B cell (primary cell): Measurements from ENCODE around the gene CADPS. TPM values are rescaled to one million over a fixed set of nuclear protein-coding genes. Genes with fewer than 3 reads are reported as not detected.
A peak's percentile ranks its signal among the peaks of the same experiment; 100 is the strongest.

Experiments used
- ATAC-seq: fragments of 200-7000 bp; cut with Tn5 transposase; one replicate; pipeline ENCODE4 v1.10.0; 2021; ENCODE audit warnings: low read depth, mild to moderate bottlenecking, moderate number of reproducible peaks, moderate library complexity
- CTCF ChIA-PET: fragments of 350-600 bp; sonication (Branson Sonifier 250); formaldehyde crosslinking; loops from one replicate; lab custom pipeline; 2021; ENCODE audit warnings: antibody characterized with exemption, inconsistent platforms; lab: Charles Lee
- POLR2A ChIA-PET: fragments of 350-600 bp; sonication (Branson Sonifier 250); formaldehyde crosslinking; loops from one replicate; lab custom pipeline; 2021; ENCODE audit warnings: antibody characterized with exemption; lab: Charles Lee
- DNase-seq: peaks from one replicate; pipeline ENCODE4 v3.0.0; 2013
- H2AFZ ChIP-seq: 2 replicates; pipeline ENCODE4 v1.6.1; 2012; ENCODE audit warnings: mild to moderate bottlenecking, low read depth, low read length; ENCODE audit not compliant: insufficient read depth, poor library complexity, severe bottlenecking
- H3K27ac ChIP-seq, 2 donors: 1 replicate in 1 of 2; 2 replicates in 1 of 2; pipeline ENCODE4 v1.5.1; 2012 to 2013; ENCODE audit warnings: low read length in 2 of 2, mild to moderate bottlenecking in 2 of 2, moderate library complexity in 1 of 2
- H3K27me3 ChIP-seq, 4 experiments: fragments of 200-600 bp in 1 of 4; sonication (generic) in 1 of 4; replicated peaks in 1 of 4; 1 replicate in 2 of 4; 2 replicates in 2 of 4; pipeline versions ENCODE4 v1.6.1 to v1.7.0; 2013 to 2016; ENCODE audit warnings: low read length in 3 of 4, mild to moderate bottlenecking in 2 of 4, mixed read lengths in 1 of 4, moderate library complexity in 1 of 4; ENCODE audit not compliant: insufficient read depth in 4 of 4, control insufficient read depth in 3 of 4; ENCODE audit errors: control extremely low read depth in 1 of 4
- H3K36me3 ChIP-seq, 2 experiments: replicated peaks in 1 of 2; 1 replicate in 1 of 2; 2 replicates in 1 of 2; pipeline versions ENCODE4 v1.6.1 to v1.7.1; 2013; ENCODE audit warnings: low read length in 1 of 2; ENCODE audit not compliant: insufficient read depth in 2 of 2, control insufficient read depth in 1 of 2; ENCODE audit errors: control extremely low read depth in 1 of 2, extremely low read depth in 1 of 2
- H3K4me1 ChIP-seq, 2 donors: fragments of 200-600 bp in 1 of 2; sonication (generic) in 1 of 2; 1 replicate in 1 of 2; 2 replicates in 1 of 2; pipeline versions ENCODE4 v1.5.1 to v1.6.1; 2013 to 2017; ENCODE audit warnings: low read length in 2 of 2; ENCODE audit not compliant: control insufficient read depth in 2 of 2, insufficient read depth in 2 of 2
- H3K4me2 ChIP-seq: replicated peaks from 2 replicates; pipeline ENCODE3; 2012; ENCODE audit warnings: mild to moderate bottlenecking, low read depth, low read length; ENCODE audit not compliant: poor library complexity, severe bottlenecking
- H3K4me3 ChIP-seq, 5 experiments: fragments of 200-600 bp in 1 of 5; sonication (generic) in 1 of 5; 1 replicate in 3 of 5; 2 replicates in 2 of 5; pipeline versions ENCODE4 v1.5.1 to v1.7.0; 2011 to 2016; ENCODE audit warnings: low read length in 4 of 5, mild to moderate bottlenecking in 4 of 5, low read depth in 2 of 5, control low read depth in 1 of 5, moderate library complexity in 1 of 5; ENCODE audit not compliant: insufficient read depth in 1 of 5; ENCODE audit errors: control extremely low read depth in 1 of 5, extremely low read depth in 1 of 5
- H3K79me2 ChIP-seq: fragments of 200-600 bp; sonication (generic); one replicate; pipeline ENCODE4 v1.6.0; 2016; ENCODE audit warnings: low read length; ENCODE audit not compliant: control insufficient read depth, insufficient read depth
- H3K9ac ChIP-seq: fragments of 200-600 bp; sonication (generic); 2 replicates; pipeline ENCODE4 v1.6.1; 2017; ENCODE audit warnings: mild to moderate bottlenecking, low read length, moderate library complexity
- H3K9me3 ChIP-seq, 3 donors: one replicate each; pipeline versions ENCODE4 v1.6.1 to v1.7.1; 2013; ENCODE audit warnings: low read length in 2 of 3; ENCODE audit not compliant: control insufficient read depth in 2 of 3, insufficient read depth in 1 of 3; ENCODE audit errors: control extremely low read depth in 1 of 3
- H4K20me1 ChIP-seq: 2 replicates; pipeline ENCODE4 v1.6.0; 2012; ENCODE audit warnings: mild to moderate bottlenecking, low read length; ENCODE audit not compliant: insufficient read depth, control insufficient read depth, poor library complexity, severe bottlenecking
- H3K27ac Mint-ChIP-seq: one replicate; pipeline ENCODE4 v1.8.0; 2021; ENCODE audit warnings: mixed read lengths
- H3K27me3 Mint-ChIP-seq: one replicate; pipeline ENCODE4 v1.8.0; 2021; ENCODE audit warnings: mixed read lengths
- H3K4me1 Mint-ChIP-seq: one replicate; pipeline ENCODE4 v1.8.0; 2021; ENCODE audit warnings: mixed read lengths
- H3K4me3 Mint-ChIP-seq: one replicate; pipeline ENCODE4 v1.8.0; 2021; ENCODE audit warnings: mixed read lengths
- H3K9me3 Mint-ChIP-seq: one replicate; pipeline ENCODE4 v1.8.0; 2022; ENCODE audit warnings: mixed read lengths; ENCODE audit not compliant: insufficient read depth
- EZH2 ChIP-seq: IDR thresholded peaks from 2 replicates; pipeline ENCODE4 v1.6.1; 2012; ENCODE audit warnings: borderline replicate concordance, low read depth, mild to moderate bottlenecking, moderate library complexity, low read length; ENCODE audit not compliant: insufficient read depth, poor library complexity, severe bottlenecking
- WGBS: methylation state at CpG from one replicate; pipeline ENCODE4 v1.1.5; 2013; ENCODE audit warnings: missing lambda C conversion rate; ENCODE audit not compliant: insufficient coverage; 5-methylcytosine and 5-hydroxymethylcytosine counted together
- intact Hi-C: fragments of 100-400 bp; cut with micrococcal nuclease; formaldehyde crosslinking; loops from one replicate; pipeline ENCODE4 v1.10.0; 2022
- polyA plus RNA-seq: library from polyadenylated mRNA; depleted of rRNA; stranded (reverse); fragments of >200 nt; gene quantifications from 2 replicates; pipeline ENCODE4 v1.2.3, GENCODE V29; 2012
- total RNA-seq, 2 donors: library from RNA; stranded (reverse); fragments of 120-200 nt in 1 of 2; gene quantifications; 1 replicate in 1 of 2; 2 replicates in 1 of 2; pipeline versions ENCODE4 v1.2.3 to v1.2.4, GENCODE V29; 2013 to 2022
- TF ChIP-seq, protein P1 (sequence below): fragments of 200-600 bp; IDR thresholded peaks from one replicate; pipeline ENCODE4 v1.8.0; 2022; ENCODE audit warnings: antibody characterized with exemption, mild to moderate bottlenecking

The CADPS gene
- total and polyA plus RNA-seq, 2 donors (not counting 1 experiment from before 2014, with no cell fraction given) = 0.16 to 0.22 TPM

DNA sequence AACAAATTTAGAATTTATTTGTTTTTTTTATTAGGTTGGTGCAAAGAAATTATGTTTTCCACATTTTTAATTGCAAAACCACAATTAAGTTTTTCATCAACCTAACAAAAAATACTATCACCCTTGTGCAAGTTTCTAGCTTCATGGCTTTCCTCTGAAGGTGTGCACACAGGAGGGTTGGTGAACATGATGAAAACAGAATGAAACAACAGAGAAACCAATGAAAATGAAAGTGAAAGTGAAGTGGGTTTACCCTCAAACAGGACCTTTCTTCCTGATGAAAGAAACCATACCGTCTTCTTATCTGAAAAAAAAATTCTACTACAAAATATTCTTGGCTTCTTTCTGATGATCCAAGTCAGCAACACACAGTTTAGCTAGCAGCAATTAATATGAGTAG, 429.9 kb downstream of the CADPS start:
- Histone ChIP-seq H3K79me2 (no peaks in the 10 kb centered on the region), H3K9ac (no peak overlapping the region), H3K4me2 (peak overlapping the region; percentile 26), H3K4me1 (peaks cover 0 to 4% of the 10 kb centered on the region in 2 donors), H3K4me3 (no peak overlapping the region), H3K36me3 (no peaks in the 10 kb centered on the region), H3K9me3 (no peaks in the 10 kb centered on the region), H3K27me3 (no peaks in the 10 kb centered on the region), H3K27ac (no peak overlapping the region), H4K20me1 (no peaks in the 10 kb centered on the region), H2AFZ (peak overlapping the region; percentile 56)
- ATAC-seq (no peak), DNase-seq (no peak)
- peaks cover 7% of the 10 kb centered on the region for H3K4me1 Mint-ChIP-seq
- H3K27ac Mint-ChIP-seq = no peak overlapping the region
- ChIA-PET CTCF (no interaction called here), POLR2A (no interaction called here)
- H3K9me3 Mint-ChIP-seq = no peaks in the 10 kb centered on the region
- TF ChIP-seq, protein P1, sequence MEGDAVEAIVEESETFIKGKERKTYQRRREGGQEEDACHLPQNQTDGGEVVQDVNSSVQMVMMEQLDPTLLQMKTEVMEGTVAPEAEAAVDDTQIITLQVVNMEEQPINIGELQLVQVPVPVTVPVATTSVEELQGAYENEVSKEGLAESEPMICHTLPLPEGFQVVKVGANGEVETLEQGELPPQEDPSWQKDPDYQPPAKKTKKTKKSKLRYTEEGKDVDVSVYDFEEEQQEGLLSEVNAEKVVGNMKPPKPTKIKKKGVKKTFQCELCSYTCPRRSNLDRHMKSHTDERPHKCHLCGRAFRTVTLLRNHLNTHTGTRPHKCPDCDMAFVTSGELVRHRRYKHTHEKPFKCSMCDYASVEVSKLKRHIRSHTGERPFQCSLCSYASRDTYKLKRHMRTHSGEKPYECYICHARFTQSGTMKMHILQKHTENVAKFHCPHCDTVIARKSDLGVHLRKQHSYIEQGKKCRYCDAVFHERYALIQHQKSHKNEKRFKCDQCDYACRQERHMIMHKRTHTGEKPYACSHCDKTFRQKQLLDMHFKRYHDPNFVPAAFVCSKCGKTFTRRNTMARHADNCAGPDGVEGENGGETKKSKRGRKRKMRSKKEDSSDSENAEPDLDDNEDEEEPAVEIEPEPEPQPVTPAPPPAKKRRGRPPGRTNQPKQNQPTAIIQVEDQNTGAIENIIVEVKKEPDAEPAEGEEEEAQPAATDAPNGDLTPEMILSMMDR = no peak
- TF ChIP-seq EZH2 = no peak
- no peaks in the 10 kb centered on the region for H3K27me3 Mint-ChIP-seq
- intact Hi-C loops = no loop called here
- no CpG with 5 or more reads among the region's 1 CpG for WGBS
- H3K4me3 Mint-ChIP-seq = peak overlapping the region; percentile 15

DNA sequence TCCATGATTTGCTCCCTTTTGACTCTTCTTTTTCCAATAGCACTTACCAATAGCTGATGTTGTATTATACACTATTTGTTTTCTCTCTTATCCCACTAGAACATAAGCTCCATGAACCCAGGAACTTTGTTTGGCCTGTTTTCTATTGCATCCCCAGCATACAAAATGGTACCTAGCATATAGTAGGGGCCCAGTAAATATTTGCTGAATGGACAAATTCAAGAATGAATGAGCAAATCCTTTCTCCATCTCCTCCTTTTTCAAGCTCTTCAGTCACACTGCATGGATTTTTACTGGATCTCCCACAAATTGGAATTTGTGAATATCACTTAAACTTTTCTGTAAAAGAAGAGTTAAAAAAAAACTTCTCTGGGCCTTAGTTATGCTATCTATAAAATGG, 435.2 kb downstream of the CADPS start:
- CTCF ChIA-PET = no interaction called here

More for the DNA sequence above, 435.2 kb downstream of the CADPS start:
- Mint-ChIP-seq H3K27me3 (peaks cover 4% of the 10 kb centered on the region), H3K9me3 (no peaks in the 10 kb centered on the region), H3K4me3 (no peak overlapping the region), H3K4me1 (no peaks in the 10 kb centered on the region), H3K27ac (no peak overlapping the region)
- intact Hi-C loops = no loop called here
- POLR2A ChIA-PET = no interaction called here
- H3K4me3 ChIP-seq = no peak overlapping the region
- H3K27ac ChIP-seq = no peak overlapping the region
- ATAC-seq (no peak), DNase-seq (no peak)
- H2AFZ ChIP-seq = no peak overlapping the region
- H3K36me3 ChIP-seq = no peaks in the 10 kb centered on the region
- no peaks in the 10 kb centered on the region for H4K20me1 ChIP-seq
- no peaks in the 10 kb centered on the region for H3K4me1 ChIP-seq
- H3K79me2 ChIP-seq = no peaks in the 10 kb centered on the region
- no peak for TF ChIP-seq EZH2
- TF ChIP-seq, protein P1 = no peak
- H3K27me3 ChIP-seq = no peaks in the 10 kb centered on the region
- no peak overlapping the region for H3K4me2 ChIP-seq
- no peak overlapping the region for H3K9ac ChIP-seq
- H3K9me3 ChIP-seq = no peaks in the 10 kb centered on the region
